NCI-H128 (cell line): ENCODE data around the gene TMED10.
A peak's percentile ranks its signal among the peaks of the same experiment; 100 is the strongest.
"Not testable (repeated sequence)": the region's sequence is repeated elsewhere in the genome, so short reads cannot be mapped to it uniquely, and the experiment has no call there.

Experiments used
- DNase-seq: peaks from one replicate; lab custom pipeline; 2025; ENCODE audit not compliant: unreplicated experiment; lab: John Stamatoyannopoulos, UW

The TMED10 gene

DNA sequence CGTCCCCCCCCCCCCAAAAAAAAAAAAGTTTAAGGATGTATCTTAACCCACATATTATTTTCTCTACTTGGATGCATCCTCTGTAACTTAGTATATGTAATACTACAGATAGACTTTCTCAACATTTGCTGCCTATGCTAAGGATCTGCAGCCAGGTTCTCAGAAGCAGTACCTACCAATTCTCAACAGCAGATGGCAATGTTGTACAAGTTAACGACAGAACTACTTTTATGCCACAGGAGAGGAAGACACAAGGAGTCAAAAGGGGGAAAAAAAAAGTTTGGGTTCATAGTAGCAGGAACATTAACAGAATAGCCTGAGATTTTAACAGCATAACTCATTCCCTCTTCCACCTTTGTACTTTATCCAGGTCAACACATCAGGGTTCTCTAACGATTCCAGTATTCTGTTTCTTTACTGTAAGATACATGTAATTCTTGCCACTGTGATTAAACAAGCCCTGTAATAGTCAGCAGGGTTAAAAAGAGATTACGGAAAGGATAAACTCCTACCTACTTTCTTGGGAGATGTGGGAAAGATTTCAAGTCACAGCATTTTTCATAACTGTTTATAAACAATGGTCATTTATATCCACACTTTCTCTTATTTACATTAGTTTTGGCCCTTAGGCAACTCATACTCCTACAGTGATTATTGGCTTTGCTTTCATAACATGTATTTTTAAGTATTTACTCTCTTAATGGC lies 43.9 kb downstream of the TMED10 start:
- DNase-seq = peak; percentile 24

DNA sequence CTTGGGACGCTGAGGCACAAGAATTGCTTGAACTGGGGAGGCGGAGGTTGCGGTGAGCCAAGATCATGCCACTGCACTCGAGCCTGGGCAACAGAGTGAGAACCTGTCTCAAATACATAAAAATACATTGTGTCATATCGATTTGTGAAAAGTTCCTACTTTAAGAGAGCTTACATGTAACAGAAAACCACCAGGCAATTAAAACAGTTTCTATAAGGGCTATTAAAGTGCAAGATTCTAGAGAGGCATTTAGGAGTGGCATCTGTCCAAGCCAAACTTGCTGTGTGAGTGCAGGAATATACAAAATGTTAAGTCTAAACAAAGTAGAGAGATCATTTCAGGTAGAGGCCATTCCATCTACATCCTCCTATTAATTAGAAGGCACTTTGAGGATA lies 47.8 kb downstream of the TMED10 start:
- DNase-seq = no peak

DNA sequence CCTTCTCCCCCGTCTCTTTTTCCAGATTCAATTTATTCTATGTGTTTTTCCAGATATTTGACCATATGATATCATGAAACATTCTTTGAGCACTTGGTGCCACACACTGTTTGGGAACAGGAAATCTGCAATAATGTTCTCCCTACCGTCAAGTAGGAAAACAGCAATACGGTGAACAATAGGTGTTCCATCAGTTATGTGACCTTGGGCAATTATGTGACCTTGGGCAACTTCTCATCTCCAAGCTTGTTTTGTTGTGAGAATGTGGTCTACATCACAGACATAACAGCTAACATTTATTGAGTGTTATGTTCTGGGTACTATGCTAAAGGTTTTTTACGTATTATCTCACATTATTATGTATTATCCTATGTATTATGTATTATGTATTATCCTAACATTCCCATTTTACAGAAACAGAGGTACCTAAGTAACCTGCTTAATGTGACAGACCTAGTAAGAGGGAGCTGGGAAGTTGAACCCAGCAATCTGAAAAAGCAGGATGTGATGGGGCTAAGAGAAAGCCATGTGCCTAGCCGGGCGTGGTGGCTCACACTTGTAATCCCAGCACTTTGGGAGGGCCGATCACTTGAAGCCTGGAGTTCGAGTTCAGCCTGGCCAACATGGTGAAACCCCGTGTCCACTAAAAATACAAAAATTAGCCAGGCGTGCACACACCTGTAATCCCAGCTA lies 48.4 kb downstream of the TMED10 start:
- DNase-seq = no peak

DNA sequence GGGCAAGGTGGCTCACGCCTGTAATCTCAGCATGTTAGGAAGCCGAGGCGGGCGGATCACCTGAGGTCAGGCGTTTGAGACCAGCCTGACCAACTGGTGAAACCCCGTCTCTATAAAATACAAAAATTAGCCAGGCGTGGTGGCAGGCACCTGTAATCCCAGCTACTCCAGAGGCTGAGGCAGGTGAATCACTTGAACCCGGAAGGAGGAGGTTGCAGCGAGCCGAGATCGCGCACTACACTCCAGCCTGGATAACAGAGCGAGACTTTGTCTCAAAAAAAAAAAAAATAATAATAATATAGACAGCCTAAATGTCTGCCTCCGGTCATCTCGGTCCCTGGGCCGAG lies 49.0 kb downstream of the TMED10 start:
- not testable (repeated sequence) for DNase-seq

DNA sequence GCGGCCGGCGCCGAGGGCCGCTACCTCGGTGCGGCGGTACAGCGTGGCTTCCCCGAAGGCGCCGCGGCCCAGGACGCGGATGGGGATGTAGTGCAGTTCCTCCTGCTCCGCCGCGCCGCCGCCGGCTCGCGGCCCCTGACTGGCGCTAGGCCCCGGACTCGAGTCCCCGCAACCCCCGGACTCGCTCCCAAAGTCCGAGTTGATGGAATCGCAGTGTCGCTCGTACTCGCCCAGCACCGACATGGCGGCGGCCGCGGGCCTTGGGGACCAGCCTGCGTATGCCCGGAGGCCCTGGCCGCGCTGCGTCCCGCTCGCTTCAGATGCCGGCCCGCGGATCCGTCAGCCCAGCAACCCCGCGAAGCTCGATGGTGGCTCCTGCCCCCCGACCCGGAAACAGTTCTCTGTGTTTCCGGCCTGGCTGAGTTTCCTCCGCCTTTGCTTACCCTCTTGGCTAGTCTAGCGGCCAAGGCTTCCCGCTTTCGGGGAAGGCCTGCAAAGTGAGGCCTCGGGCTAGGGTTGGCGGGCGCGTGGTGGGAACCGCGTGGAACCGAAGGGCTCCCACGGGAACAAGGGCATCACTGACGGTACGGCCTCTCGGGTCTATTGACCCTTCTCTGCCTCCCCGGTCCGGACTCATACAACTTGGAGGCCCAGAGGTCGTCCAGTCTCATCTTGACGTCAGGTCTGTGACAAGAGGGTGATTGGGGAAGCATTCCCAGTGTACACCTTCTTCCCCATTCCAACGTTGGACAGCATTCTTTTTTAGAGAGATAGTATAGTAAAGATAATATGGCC lies 49.5 kb downstream of the TMED10 start, which contains the start of gene NEK9:
Gene NEK9 (minus strand): TSS at position 370 of the 795 bp plus-strand sequence. CDS start 127 bp downstream, at position 243.
- peak; percentile 60 for DNase-seq

DNA sequence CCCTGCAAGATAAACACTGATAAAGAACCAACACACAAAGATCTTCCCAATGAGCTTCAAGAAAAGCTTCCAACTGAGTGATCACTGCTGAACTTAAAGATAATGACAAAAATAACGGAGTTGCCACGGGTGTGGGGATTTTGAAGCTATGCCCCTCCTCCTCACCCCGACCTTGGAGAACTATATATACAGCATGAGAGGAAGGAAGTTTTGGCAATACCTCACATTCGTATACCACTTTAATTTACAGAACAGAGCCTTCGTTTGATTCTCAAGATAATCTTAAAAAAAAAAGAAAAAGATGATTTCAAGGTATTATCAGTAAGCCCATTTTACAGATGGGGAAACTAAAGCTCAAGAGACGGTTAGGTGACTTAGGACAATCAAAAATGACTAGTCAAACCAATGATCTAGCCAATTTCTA lies 50.3 kb downstream of the TMED10 start:
- no peak for DNase-seq

DNA sequence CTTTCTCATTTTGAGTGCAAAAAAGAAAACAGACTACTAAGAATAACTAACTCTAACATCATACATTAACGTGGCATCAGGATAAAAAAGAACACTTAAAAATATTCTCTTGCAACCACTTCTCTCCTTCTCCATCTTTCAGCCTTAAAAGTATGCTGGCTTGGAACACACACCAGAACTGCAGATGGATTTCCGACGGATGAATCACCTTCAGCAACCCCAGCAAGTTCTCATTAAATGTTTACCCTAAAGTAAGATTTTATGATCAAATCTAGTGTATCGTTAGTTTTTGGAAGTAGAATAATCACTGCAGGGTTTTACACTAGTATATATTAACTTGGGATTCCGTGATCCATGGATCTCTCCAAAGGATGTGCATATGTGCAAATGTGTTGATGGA lies 50.8 kb downstream of the TMED10 start:
- DNase-seq = no peak

DNA sequence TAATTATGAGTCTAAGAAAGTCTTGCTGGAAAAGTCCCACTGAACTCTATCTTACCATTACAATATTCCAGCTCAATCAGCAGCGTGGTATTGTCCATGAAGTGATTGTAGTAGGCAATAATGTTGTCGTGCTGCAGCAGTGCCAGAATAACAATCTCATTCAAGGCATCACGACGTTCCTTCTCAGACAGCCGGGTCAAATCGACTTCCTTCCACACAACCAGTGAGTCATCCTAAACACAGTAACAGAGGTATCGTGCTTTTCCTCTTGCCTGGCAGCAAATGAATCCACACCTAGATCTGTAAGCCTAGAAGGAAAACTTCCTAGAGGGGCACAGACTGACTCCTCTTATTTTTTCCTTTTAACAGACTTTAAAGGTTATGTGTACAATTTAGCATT lies 52.4 kb downstream of the TMED10 start:
- DNase-seq = no peak

DNA sequence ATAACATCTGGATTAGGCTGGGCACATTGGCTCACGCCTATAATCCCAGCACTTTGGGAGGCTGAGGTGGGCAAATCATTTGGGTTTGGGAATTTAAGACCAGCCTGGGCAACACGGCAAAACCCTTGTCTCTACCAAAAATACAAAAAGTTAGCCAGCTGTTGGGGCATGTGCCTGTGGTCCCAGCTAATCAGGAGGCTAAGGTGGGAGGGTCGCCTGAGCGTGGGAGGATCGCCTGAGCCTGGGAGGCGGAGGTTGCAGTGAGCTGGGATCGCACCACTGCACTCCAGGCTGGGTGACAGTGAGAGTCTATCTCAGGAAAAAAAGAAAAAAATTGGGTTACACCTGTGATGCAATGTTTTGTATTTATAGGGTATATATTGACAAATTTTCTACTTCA lies 54.9 kb downstream of the TMED10 start:
- DNase-seq = no peak

DNA sequence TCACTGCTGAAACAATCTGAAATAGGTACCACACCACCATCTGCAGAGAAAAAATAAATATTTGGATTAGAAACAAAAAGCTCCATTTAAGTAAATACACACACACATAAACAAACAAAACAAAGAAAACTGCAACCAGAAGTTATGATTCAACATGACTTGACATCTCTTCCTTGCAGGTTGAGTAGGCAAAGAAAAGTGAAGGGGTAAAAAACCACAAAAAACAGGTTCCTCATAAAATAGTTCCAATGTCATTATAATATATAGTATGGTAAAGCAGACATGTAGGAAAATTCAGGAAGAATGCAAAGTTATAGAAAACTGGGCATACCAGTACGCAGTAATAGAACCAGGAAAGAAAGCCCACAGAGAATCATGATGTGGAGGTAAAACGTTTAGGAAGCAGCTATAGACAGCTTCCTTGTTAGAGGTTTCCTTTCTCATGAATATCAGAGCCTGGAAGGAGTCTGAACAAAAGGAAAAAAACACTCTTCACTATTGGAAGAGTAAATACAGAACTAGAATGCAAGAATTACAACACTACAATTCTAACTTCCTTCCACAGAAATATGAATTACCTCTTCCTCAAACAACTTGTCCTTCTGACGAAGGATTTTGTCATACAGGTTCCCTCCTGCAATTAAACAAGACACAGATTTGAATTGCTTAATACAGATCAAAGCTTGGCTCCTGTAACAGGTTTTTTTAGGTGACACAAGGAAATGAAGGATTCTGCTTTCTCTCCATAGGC lies 55.7 kb downstream of the TMED10 start:
- DNase-seq = no peak

DNA sequence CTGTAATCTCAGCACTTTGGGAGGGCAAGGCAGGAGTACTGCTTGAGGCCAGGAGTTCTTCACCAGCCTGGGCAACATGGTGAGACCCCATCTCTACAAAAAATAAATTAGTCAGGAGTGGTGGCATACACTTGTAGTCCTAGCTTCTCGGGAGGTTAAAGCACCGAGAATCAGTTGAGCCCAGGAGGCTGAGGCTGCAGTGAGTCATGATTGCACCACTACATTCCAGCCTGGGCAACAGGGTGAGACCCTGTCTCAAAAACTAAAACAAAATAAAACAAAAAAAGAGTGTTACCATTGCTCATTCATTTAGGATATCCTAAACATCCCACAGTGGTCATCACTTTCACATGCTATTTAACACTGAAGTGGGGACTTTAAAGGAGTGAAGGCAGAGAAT lies 57.4 kb downstream of the TMED10 start:
- DNase-seq = no peak

DNA sequence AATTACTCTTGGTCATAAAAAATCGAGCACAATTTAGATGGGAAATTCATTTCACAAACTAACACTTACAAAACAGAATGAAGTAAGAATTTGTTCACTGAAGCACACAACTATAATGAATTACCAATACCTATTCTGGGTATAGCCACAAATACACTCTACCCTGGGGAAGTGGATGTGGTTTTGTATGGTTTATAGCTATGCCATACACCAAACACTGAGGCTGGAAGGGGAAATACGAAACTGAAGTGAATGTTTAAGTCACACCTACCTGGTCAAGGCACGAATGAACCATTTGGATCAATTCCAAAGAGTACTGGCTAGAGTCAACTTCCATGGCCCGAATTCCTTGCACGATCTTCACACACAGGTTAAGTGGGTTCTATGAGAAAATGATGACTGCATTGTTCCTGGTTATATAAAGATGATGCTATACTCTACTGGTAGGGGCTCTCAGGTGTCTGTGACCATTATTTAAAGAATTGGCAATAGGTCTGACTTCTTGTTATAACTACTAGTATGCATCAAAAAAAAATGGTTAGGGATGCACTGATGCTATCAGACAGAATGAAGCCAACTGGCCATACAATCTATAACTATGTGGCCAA lies 62.4 kb downstream of the TMED10 start:
- DNase-seq = no peak

DNA sequence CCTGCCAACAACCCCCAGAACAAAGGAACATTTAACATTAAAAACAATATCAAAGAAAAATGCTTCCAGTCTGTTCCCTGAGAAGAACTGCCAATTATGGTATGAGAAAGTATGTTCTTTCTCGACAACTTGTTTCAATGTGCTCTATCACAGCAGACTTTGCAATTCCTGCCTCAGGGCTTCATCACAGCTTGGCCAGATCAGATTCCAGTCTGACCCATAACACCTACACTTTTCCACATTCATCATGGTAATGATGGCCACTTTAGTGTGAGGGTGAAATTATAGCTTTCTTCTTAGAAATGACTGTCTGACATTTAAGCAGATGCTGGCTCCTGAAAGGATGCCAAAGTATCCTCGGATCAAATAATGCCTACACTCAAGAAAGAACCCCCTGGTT lies 66.5 kb downstream of the TMED10 start:
- DNase-seq = no peak

DNA sequence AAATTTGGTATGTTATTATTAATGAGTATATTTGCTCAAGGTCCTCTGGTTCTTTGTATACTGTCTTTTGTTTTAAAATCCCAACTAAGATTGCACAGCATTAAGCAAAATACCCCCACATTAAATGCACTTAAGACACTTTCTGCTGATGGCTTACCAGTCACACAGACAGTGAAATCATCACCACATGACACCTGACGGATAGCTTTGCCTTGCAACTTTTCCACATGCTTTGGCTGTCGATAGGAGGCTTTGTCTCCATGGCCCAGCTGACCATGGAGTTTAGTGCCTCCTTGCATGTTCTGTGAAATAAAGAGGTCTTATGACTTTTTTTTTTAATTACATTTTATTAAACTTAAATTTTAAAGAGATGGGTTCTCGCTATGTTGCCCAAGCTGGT lies 69.2 kb downstream of the TMED10 start:
- DNase-seq = no peak

DNA sequence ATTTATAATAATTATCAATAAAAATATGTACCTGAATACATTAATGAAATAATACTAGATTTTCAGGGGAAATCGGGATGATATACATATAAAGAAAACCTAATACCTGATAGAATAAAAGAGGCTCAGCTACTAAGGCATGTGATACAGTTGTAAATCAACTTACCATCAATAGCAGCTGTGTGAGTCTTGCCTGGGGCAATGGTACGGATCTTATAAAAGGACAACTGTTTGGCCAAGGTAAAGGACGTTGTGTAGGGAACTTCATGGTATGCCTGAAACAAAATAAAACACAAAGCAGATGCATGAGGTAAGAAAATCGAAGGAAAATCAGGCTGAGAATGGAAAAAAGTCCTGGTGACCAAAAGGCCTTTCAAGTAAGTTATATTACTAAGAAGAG lies 74.9 kb downstream of the TMED10 start:
- no peak for DNase-seq

DNA sequence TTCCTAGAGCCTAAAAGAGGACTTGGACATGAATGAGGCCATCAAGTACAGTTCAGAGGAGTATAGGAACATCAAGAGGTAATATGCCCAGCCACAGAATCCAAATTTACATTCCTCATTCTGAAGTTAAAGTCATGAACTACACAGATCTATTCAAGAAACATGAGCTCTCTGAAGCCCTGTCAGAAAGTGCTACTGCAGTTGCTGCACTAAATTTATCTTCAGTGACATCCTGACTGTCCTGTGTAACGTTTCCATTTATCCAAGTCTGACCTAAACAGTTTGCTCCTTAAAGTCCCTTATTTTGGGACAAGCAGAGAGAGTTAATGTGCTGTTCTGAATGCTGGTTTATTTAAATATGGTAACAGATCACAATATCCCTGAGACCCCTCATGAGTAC lies 77.7 kb downstream of the TMED10 start:
- no peak for DNase-seq

DNA sequence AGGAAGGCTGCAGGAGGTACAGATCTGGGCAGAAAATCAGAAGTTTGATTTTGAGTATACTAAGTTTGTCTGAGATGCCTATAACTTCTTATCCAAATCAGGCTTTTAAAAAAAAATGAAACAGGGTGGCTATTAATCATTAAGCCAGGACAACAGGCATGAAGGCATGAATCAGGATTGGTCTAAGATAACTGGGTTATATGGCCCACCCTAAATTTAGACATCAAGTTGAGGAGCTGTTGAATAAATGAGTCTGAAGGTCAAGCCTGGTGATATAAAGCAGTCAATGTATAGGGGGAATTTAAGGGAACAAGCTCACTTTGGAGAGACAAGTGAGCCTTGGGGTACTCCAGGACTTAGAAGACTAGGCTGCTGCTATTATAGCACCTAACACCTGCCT lies 78.2 kb downstream of the TMED10 start:
- no peak for DNase-seq

DNA sequence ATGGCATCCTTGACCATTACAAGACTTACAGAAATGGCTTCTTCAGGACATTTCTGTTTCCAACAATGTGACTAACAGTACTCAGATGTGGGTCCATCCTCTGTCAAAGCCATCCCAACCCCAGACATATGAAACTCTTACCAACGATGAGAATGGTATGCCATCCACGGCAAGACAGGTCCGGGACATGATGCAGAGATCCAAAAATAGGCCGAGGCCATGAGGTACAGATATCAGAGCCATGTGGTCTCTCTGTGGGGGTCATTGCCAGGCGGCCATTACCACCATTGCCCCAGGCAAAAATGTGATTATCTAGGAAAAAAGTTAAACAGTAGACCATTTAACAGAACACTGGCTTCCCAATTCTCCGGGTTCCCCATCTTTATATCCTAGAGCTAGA lies 79.5 kb downstream of the TMED10 start:
- DNase-seq = no peak

DNA sequence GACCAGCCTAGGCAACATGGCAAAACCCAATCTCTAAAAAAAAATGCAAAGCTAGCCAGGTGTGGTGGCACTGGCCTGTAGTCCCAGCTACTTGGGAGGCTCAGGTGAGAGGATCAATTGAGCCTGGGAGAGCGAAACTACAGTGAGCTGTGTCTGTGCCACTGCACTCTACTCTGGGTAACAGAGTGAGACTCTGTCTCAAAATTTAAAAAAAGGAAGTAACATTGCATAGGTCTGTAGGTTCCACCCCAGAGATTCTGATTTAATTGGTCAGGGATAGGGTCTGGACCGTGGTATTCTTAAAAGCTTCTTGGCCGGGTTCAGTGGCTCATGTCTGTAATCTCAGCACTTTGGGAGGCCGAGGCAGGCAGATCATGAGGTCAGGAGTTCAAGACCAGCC lies 80.7 kb downstream of the TMED10 start:
- DNase-seq = no peak

DNA sequence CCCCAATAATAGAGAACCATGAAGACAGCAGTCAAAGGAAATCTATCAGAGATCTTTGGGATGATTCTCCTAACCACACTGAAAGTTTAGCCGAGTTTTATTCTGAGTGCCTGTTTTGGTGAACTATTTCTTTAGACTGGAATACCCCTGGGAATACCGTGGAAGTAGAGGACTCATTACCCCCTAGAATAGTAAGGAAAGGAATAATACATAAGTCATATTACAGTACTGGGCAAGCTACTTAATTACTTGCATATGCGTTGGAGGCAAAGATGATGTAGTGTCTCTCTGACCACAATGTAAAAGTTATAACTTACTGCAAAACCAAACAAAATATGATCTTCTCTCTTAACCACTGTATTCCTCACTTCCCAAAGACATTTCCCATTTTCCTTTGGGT lies 81.5 kb downstream of the TMED10 start:
- DNase-seq = no peak

DNA sequence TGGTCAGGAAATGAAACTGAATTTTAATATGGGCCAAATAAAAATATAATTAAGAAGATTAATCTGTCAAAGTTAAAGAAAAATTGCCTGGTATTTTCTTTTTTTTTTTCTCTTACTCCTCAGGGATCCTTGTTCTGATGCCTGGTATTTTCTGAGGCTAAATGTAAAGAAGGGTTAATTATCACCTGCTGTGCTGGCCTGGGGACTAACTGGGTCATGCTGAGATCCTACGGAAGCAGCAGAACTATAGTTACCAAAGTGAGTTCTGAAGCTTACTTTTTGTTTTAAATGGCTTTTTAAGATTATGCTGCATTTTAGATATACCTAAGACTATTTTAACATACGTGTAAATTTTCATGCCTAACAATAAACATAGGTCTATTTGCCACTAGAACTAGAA lies 83.7 kb downstream of the TMED10 start:
- DNase-seq = no peak
